T-cell (primary cell): ENCODE data around the gene ULK4. TPM values are rescaled to one million over a fixed set of nuclear protein-coding genes. Genes with fewer than 3 reads are reported as not detected.
"Not testable (repeated sequence)": the region's sequence is repeated elsewhere in the genome, so short reads cannot be mapped to it uniquely, and the experiment has no call there.

Source experiments
- ATAC-seq, 4 experiments: fragments of 200-7000 bp in 3 of 4; fragments of 150-1000 bp in 1 of 4; cut with Tn5 transposase; replicated peaks in 1 of 4; 1 replicate in 3 of 4; 2 replicates in 1 of 4; pipeline ENCODE4 v1.10.0; 2021; ENCODE audit warnings: moderate library complexity in 3 of 4, mild to moderate bottlenecking in 2 of 4, moderate number of reproducible peaks in 1 of 4
- CTCF ChIA-PET, 2 donors: fragments of 300-600 bp; sonication (Branson Sonifier 250); formaldehyde crosslinking; loops; one replicate each; lab custom pipeline; 2022; ENCODE audit warnings: antibody characterized with exemption in 2 of 2; lab: Charles Lee
- POLR2A ChIA-PET, 2 donors: fragments of 300-600 bp; sonication (Branson Sonifier 250); formaldehyde crosslinking; loops; one replicate each; lab custom pipeline; 2022; ENCODE audit warnings: antibody characterized with exemption in 2 of 2; lab: Charles Lee
- DNase-seq, 35 experiments: peaks; one replicate each; pipeline versions ENCODE4 v3.0.0 to v3.0.0-alpha.2; 2013 to 2023
- H3K27ac ChIP-seq: one replicate; pipeline ENCODE4 v1.5.1; 2013; ENCODE audit warnings: low read length
- H3K27me3 ChIP-seq, 2 experiments: replicated peaks in 1 of 2; 1 replicate in 1 of 2; 2 replicates in 1 of 2; pipeline versions ENCODE4 v1.6.1 to v1.7.0; 2013; ENCODE audit warnings: low read length in 1 of 2, mixed read lengths in 1 of 2; ENCODE audit not compliant: control insufficient read depth in 2 of 2, insufficient read depth in 2 of 2; ENCODE audit errors: extremely low read depth in 1 of 2
- H3K36me3 ChIP-seq, 2 donors: 1 replicate in 1 of 2; 2 replicates in 1 of 2; pipeline versions ENCODE4 v1.6.1 to v1.7.0; 2013; ENCODE audit warnings: low read length in 1 of 2; ENCODE audit not compliant: control insufficient read depth in 2 of 2, insufficient read depth in 1 of 2; ENCODE audit errors: extremely low read depth in 1 of 2
- H3K4me1 ChIP-seq, 2 experiments: 1 replicate in 1 of 2; 2 replicates in 1 of 2; pipeline versions ENCODE4 v1.6.1 to v1.7.0; 2013; ENCODE audit warnings: low read length in 2 of 2, mixed read lengths in 1 of 2; ENCODE audit not compliant: insufficient read depth in 2 of 2, control insufficient read depth in 1 of 2; ENCODE audit errors: extremely low read depth in 1 of 2
- H3K4me3 ChIP-seq, 2 donors: 1 replicate in 1 of 2; 2 replicates in 1 of 2; pipeline versions ENCODE4 v1.5.1 to v1.7.0; 2013; ENCODE audit warnings: mild to moderate bottlenecking in 2 of 2, low read length in 1 of 2, moderate library complexity in 1 of 2; ENCODE audit not compliant: control insufficient read depth in 1 of 2; ENCODE audit errors: extremely low read depth in 1 of 2
- H3K9me3 ChIP-seq: 2 replicates; pipeline ENCODE4 v1.7.0; 2013
- H3K27ac Mint-ChIP-seq, 2 donors: one replicate each; pipeline ENCODE4 v1.8.0; 2020 to 2021; ENCODE audit warnings: mild to moderate bottlenecking in 2 of 2, mixed read lengths in 2 of 2
- H3K27me3 Mint-ChIP-seq, 2 donors: one replicate each; pipeline ENCODE4 v1.8.0; 2021 to 2022; ENCODE audit warnings: mixed read lengths in 2 of 2
- H3K36me3 Mint-ChIP-seq: one replicate; pipeline ENCODE4 v1.8.0; 2021; ENCODE audit warnings: mixed read lengths
- H3K4me1 Mint-ChIP-seq, 3 donors: one replicate each; pipeline ENCODE4 v1.8.0; 2020 to 2022; ENCODE audit warnings: mixed read lengths in 3 of 3, mild to moderate bottlenecking in 1 of 3
- H3K4me3 Mint-ChIP-seq, 3 donors: one replicate each; pipeline ENCODE4 v1.8.0; 2020 to 2022; ENCODE audit warnings: mild to moderate bottlenecking in 3 of 3, mixed read lengths in 3 of 3, moderate library complexity in 3 of 3
- H3K9me3 Mint-ChIP-seq, 3 donors: one replicate each; pipeline ENCODE4 v1.8.0; 2020 to 2022; ENCODE audit warnings: mixed read lengths in 3 of 3
- WGBS: methylation state at CpG from one replicate; pipeline ENCODE4 v1.1.5; 2013; ENCODE audit warnings: missing lambda C conversion rate; ENCODE audit not compliant: insufficient coverage; 5-methylcytosine and 5-hydroxymethylcytosine counted together
- total RNA-seq, 35 experiments: library from RNA in 6 of 35; stranded (reverse) in 6 of 35; fragments of 120-200 nt in 1 of 35; gene quantifications; one replicate each; pipeline versions ENCODE4 v1.2.1 to v1.2.4 and lab custom pipeline; 2013 to 2026

Gene ULK4
- total RNA-seq, 5 donors from 2014 or later (not counting 1 experiment from before 2014, with no cell fraction given), result 17.5 to 28.2 (median 19.7) TPM

GRCh38 chr3:41286305-41286704, 675.6 kb downstream of the ULK4 start:
- no peaks in the 10 kb centered on the region for H3K9me3 ChIP-seq
- H3K36me3 Mint-ChIP-seq, result no peaks in the 10 kb centered on the region
- no peaks in the 10 kb centered on the region for H3K36me3 ChIP-seq
- 73% methylated on average over 2 of the region's 6 CpGs for WGBS
- DNase-seq, result no peak
- CTCF ChIA-PET, result no interaction called here
- peaks cover 0 to 4% of the 10 kb centered on the region in 2 donors for H3K27me3 Mint-ChIP-seq
- H3K4me1 Mint-ChIP-seq, result peaks cover 9 to 17% (median 12%) of the 10 kb centered on the region in 3 donors
- no peak overlapping the region for H3K4me3 Mint-ChIP-seq
- no peaks in the 10 kb centered on the region for H3K4me1 ChIP-seq
- H3K27ac Mint-ChIP-seq, result no peak overlapping the region
- H3K27ac ChIP-seq, result no peak overlapping the region
- no peak overlapping the region for H3K4me3 ChIP-seq
- no peaks in the 10 kb centered on the region for H3K27me3 ChIP-seq
- POLR2A ChIA-PET, result no interaction called here
- H3K9me3 Mint-ChIP-seq, result peaks cover 0 to 7% (median 6%) of the 10 kb centered on the region in 3 donors
- ATAC-seq, result no peak

- ATAC-seq, H3K4me3 ChIP-seq, H3K27me3 ChIP-seq, H3K27ac Mint-ChIP-seq, POLR2A ChIA-PET, H3K27ac ChIP-seq, DNase-seq, H3K36me3 ChIP-seq, H3K4me1 ChIP-seq, H3K27me3 Mint-ChIP-seq, H3K4me3 Mint-ChIP-seq, H3K9me3 ChIP-seq, H3K36me3 Mint-ChIP-seq: not testable (repeated sequence)
- Mint-ChIP-seq H3K4me1 (peaks cover 9 to 17% (median 12%) of the 10 kb centered on the region in 3 donors), H3K9me3 (peaks cover 0 to 12% (median 6%) of the 10 kb centered on the region in 3 donors)
- CTCF ChIA-PET, result interaction anchor here in 1 of 2 donors (0.6 kb wide), 1 partner anchor 114 kb away, joined by 3 read pairs; no protein-coding TSS in a partner anchor
- WGBS, result 40% methylated on average over 1 of the region's 3 CpGs
Measured at GRCh38 chr3:41284934-41285333, 677.0 kb downstream of the ULK4 start.

DNA sequence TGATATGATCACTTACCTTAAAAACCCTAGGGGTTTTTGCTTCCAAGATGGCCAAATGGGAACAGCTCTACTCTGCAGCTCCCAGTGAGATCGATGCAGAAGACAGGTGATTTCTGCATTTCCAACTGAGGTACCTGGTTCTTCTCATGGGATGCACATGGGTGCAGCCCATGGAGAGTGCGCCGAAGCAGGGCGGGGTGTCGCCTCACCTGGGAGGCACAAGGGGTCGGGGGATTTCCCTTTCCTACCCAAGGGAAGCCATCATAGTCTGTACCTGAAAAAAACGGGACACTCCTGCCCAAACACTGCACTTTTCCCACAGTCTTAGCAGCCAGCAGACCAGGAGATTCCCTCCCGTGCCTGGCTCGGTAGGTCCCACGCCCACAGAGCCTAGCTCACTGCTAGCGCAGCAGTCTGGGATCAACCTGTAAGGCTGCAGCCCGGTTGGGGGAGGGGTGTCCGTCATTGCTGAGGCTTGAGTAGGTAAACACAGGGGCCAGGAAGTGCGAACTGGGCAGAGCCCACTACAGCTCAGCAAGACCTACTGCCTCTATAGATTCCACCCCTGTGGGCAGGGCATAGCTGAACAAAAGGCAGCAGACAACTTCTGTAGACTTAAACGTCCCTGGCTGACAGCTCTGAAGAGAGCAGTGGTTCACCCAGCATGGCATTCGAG, 684.0 kb downstream of the ULK4 start:
- H3K4me1 Mint-ChIP-seq, result peaks cover 0 to 7% (median 6%) of the 10 kb centered on the region in 3 donors
- H3K27me3 Mint-ChIP-seq, result peaks cover 0 to 4% of the 10 kb centered on the region in 2 donors
- DNase-seq (no peak), ATAC-seq (no peak)
- WGBS, result 90% methylated on average over 12 of the region's 16 CpGs
- no peak overlapping the region for H3K4me3 Mint-ChIP-seq
- peaks cover 27% of the 10 kb centered on the region for H3K36me3 Mint-ChIP-seq
- Histone ChIP-seq H3K27ac (no peak overlapping the region), H3K9me3 (no peaks in the 10 kb centered on the region), H3K4me3 (no peak overlapping the region), H3K27me3 (peaks cover 0 to 5% of the 10 kb centered on the region in 2 experiments), H3K36me3 (no peaks in the 10 kb centered on the region), H3K4me1 (no peaks in the 10 kb centered on the region)
- peaks cover 0 to 16% (median 10%) of the 10 kb centered on the region in 3 donors for H3K9me3 Mint-ChIP-seq
- H3K27ac Mint-ChIP-seq, result no peak overlapping the region
- CTCF ChIA-PET, result no interaction called here
- POLR2A ChIA-PET, result no interaction called here

DNA sequence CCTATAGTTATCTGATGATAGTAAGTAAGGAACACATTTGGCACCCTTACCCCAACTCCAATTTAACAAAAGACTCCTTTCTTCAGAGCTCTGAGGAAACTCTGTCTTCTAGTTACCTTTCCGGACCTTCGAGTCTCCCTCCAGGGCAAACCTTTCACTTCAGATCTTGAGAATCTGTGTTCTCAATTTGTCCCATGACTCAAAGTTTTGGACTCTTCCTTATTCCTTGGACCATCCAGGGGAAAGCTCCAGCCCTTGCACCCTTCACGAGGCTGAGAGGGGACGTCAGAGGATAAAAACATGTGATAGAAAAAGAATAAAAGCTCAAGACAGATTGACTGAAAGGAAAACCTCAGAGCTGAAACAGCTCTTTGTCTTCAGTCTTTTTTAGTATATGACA, 685.7 kb downstream of the ULK4 start:
- H3K4me1 ChIP-seq, result no peaks in the 10 kb centered on the region
- peaks cover 0 to 5% of the 10 kb centered on the region in 2 experiments for H3K27me3 ChIP-seq
- no peak for DNase-seq
- no peak overlapping the region for H3K27ac Mint-ChIP-seq
- POLR2A ChIA-PET, result interaction anchor here in 1 of 2 donors (0.6 kb wide), 1 partner anchor 598 kb away, joined by 3 read pairs; no protein-coding TSS in a partner anchor
- no peak overlapping the region for H3K4me3 Mint-ChIP-seq
- no peaks in the 10 kb centered on the region for H3K36me3 ChIP-seq
- H3K36me3 Mint-ChIP-seq, result peaks cover 33% of the 10 kb centered on the region
- no peak overlapping the region for H3K4me3 ChIP-seq
- H3K4me1 Mint-ChIP-seq, result peaks cover 0 to 7% (median 6%) of the 10 kb centered on the region in 3 donors
- H3K9me3 Mint-ChIP-seq, result peaks cover 5 to 24% (median 14%) of the 10 kb centered on the region in 3 donors
- ATAC-seq, result no peak
- no peak overlapping the region for H3K27ac ChIP-seq
- CTCF ChIA-PET, result no interaction called here
- no peaks in the 10 kb centered on the region for H3K9me3 ChIP-seq
- WGBS, result 100% methylated on average over 2 of the region's 4 CpGs
- no peaks in the 10 kb centered on the region for H3K27me3 Mint-ChIP-seq

GRCh38 chr3:41274944-41275668, 686.8 kb downstream of the ULK4 start:
- Histone ChIP-seq H3K4me1 (no peaks in the 10 kb centered on the region), H3K27me3 (peaks cover 0 to 5% of the 10 kb centered on the region in 2 experiments), H3K4me3 (no peak overlapping the region), H3K27ac (no peak overlapping the region), H3K36me3 (no peaks in the 10 kb centered on the region), H3K9me3 (no peaks in the 10 kb centered on the region)
- ChIA-PET POLR2A (no interaction called here), CTCF (no interaction called here)
- Mint-ChIP-seq H3K36me3 (peaks cover 29% of the 10 kb centered on the region), H3K27ac (no peak overlapping the region), H3K4me1 (peaks cover 0 to 7% (median 6%) of the 10 kb centered on the region in 3 donors), H3K4me3 (no peak overlapping the region), H3K9me3 (peaks cover 5 to 19% (median 14%) of the 10 kb centered on the region in 3 donors), H3K27me3 (no peaks in the 10 kb centered on the region)
- DNase-seq, result no peak
- ATAC-seq, result no peak

DNA sequence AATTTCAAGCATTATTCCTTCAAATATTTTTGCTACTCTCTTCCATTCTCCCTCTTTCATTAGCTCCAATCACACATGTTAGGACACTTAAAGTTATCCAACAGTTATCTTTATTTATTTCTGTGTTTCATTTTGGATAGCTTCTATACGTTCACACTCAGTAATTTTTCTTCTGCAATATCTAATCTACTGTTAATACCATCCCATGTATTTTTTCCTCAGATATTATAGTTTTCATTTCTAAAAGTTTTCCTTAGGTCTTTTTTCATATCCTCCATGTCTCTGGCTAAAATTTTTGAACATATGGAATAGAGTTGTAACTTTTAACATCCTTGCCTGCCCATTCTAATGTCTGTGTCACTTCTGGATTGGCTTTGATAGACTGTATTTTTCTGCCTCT, 689.2 kb downstream of the ULK4 start:
- POLR2A ChIA-PET, result interaction anchor here in 1 of 2 donors (0.6 kb wide), 1 partner anchor 431 kb away, joined by 3 read pairs; no protein-coding TSS in a partner anchor
- CTCF ChIA-PET, result no interaction called here
- no peaks in the 10 kb centered on the region for H3K27me3 ChIP-seq
- Mint-ChIP-seq H3K4me3 (no peak overlapping the region), H3K4me1 (peaks cover 0 to 7% (median 6%) of the 10 kb centered on the region in 3 donors), H3K27ac (no peak overlapping the region), H3K9me3 (peaks cover 5 to 19% (median 14%) of the 10 kb centered on the region in 3 donors), H3K36me3 (peaks cover 39% of the 10 kb centered on the region), H3K27me3 (no peaks in the 10 kb centered on the region)
- ATAC-seq (no peak), DNase-seq (no peak)
- H3K4me3 ChIP-seq, result no peak overlapping the region
- H3K9me3 ChIP-seq, result no peaks in the 10 kb centered on the region
- WGBS, result no CpG with 5 or more reads among the region's 1 CpG
- H3K27ac ChIP-seq, result no peak overlapping the region
- no peaks in the 10 kb centered on the region for H3K4me1 ChIP-seq
- no peaks in the 10 kb centered on the region for H3K36me3 ChIP-seq
